GM12873 (cell line): ENCODE results near the gene CLEC1B.

Source experiments
- CTCF ChIP-seq: IDR thresholded peaks from 2 replicates; pipeline ENCODE4 v1.5.1; 2012; ENCODE audit warnings: low read depth, mild to moderate bottlenecking, moderate library complexity, low read length, control low read depth; ENCODE audit not compliant: insufficient read depth; ENCODE audit errors: missing control alignments

Gene CLEC1B

GRCh38 chr12:9999016-9999415, at the start of gene CLEC1B:
CLEC1B (minus strand) TSS chr12:9999121; CDS start chr12:9999100, 21 bp downstream.
- no peak for TF ChIP-seq CTCF

- no peak for TF ChIP-seq CTCF
These were observed 49.6 kb upstream of the CLEC1B start for GRCh38 chr12:10048526-10048925.

GRCh38 chr12:10042167-10042566, 43.2 kb upstream of the CLEC1B start:
- TF ChIP-seq CTCF: no peak

- TF ChIP-seq CTCF: peak; percentile 10
These were observed 35.0 kb upstream of the CLEC1B start for GRCh38 chr12:10033783-10034545.

GRCh38 chr12:10031771-10032175, 32.9 kb upstream of the CLEC1B start:
- TF ChIP-seq CTCF: no peak

- TF ChIP-seq CTCF: no peak
These were observed 32.4 kb upstream of the CLEC1B start for GRCh38 chr12:10031321-10031720.

GRCh38 chr12:10030446-10030845, 31.5 kb upstream of the CLEC1B start, which contains the start of gene CLEC9A:
CLEC9A (plus strand) TSS chr12:10030682; CDS start chr12:10052688, 22,006 bp downstream.
- no peak for TF ChIP-seq CTCF
